ENCODE measurements around the gene HPGDS.

GRCh38 chr4:94285666-94286065, 57.0 kb downstream of the HPGDS start:
- no peak for TF ChIP-seq CTCF (IDR thresholded peaks at IDR 0.05; ENCODE audit: poor library complexity, severe bottlenecking)
- no peak for TF ChIP-seq POLR2AphosphoS5 (IDR thresholded peaks at IDR 0.05)
- no peak for TF ChIP-seq TAF1 (IDR thresholded peaks at IDR 0.05; ENCODE audit: low read depth)
- TF ChIP-seq MXI1 (conservative IDR thresholded peaks at IDR 0.05; ENCODE audit: poor library complexity, severe bottlenecking): no peak
- TF ChIP-seq EZH2 (IDR thresholded peaks at IDR 0.05; ENCODE audit: borderline replicate concordance, insufficient read depth, low read length, poor library complexity, severe bottlenecking): no peak
- TF ChIP-seq RAD21 (conservative IDR thresholded peaks at IDR 0.05): no peak
- no peak for TF ChIP-seq REST (IDR thresholded peaks at IDR 0.05; ENCODE audit: borderline replicate concordance)
- TF ChIP-seq SMC3 (conservative IDR thresholded peaks at IDR 0.05; ENCODE audit: poor library complexity): no peak
